Endothelial cell of umbilical vein (primary cell): ENCODE results near the gene CDC20. TPM values are rescaled to one million over a fixed set of nuclear protein-coding genes. Genes with fewer than 3 reads are reported as not detected.

Source experiments
- BruUV-seq: library from RNA; stranded (reverse); fragments of 400-500 nt; replicated peaks from 2 replicates; lab custom pipeline; 2021; lab: Mats Ljungman, UMichigan
- CTCF ChIA-PET: fragments of 300-600, 350-600 bp; sonication (Branson Sonifier 250); formaldehyde crosslinking; loops from one replicate; lab custom pipeline; 2021; ENCODE audit warnings: antibody characterized with exemption, inconsistent platforms; lab: Charles Lee
- POLR2A ChIA-PET: fragments of 300-600, 350-600 bp; sonication (Branson Sonifier 250); formaldehyde crosslinking; loops from one replicate; lab custom pipeline; 2021; ENCODE audit warnings: antibody characterized with exemption, inconsistent platforms; lab: Charles Lee
- DNase-seq: peaks from one replicate; pipeline ENCODE4 v3.0.0-alpha.2; 2011; ENCODE audit warnings: low read depth, low spot score
- FAIRE-seq: peaks from 2 replicates; lab custom pipeline; 2011; peaks lifted over from hg19 to GRCh38; lab: Jason Lieb, UNC
- H2AFZ ChIP-seq: 2 replicates; pipeline ENCODE4 v1.6.0; 2012; ENCODE audit warnings: low read depth, low read length, control low read depth, inconsistent platforms
- H3K27ac ChIP-seq: 2 replicates; pipeline ENCODE4 v1.5.1; 2011; ENCODE audit warnings: low read depth, mild to moderate bottlenecking, control low read depth, low read length, moderate library complexity; ENCODE audit not compliant: insufficient read depth
- H3K27me3 ChIP-seq, 2 experiments: 2 replicates each; pipeline versions ENCODE4 v1.6.0 to v1.6.1; 2011; ENCODE audit warnings: low read length in 2 of 2, mixed read lengths in 1 of 2; ENCODE audit not compliant: control insufficient read depth in 2 of 2, insufficient read depth in 2 of 2
- H3K36me3 ChIP-seq, 2 experiments: 2 replicates in 1 of 2; 3 replicates in 1 of 2; pipeline ENCODE4 v1.5.1; 2011; ENCODE audit warnings: low read length in 2 of 2, mild to moderate bottlenecking in 1 of 2, moderate library complexity in 1 of 2; ENCODE audit not compliant: control insufficient read depth in 2 of 2, insufficient read depth in 2 of 2; ENCODE audit errors: extremely low read depth in 1 of 2
- H3K4me1 ChIP-seq: 3 replicates; pipeline ENCODE4 v1.5.1; 2011; ENCODE audit warnings: mild to moderate bottlenecking, low read length; ENCODE audit not compliant: control insufficient read depth, insufficient read depth; ENCODE audit errors: extremely low read depth
- H3K4me2 ChIP-seq: 2 replicates; pipeline ENCODE4 v1.6.1; 2011; ENCODE audit warnings: low read length, control low read depth, mixed read lengths; ENCODE audit not compliant: insufficient read depth
- H3K4me3 ChIP-seq, 3 experiments: fragments of 200-600 bp in 1 of 3; sonication (generic), shearing (Covaris generic) in 1 of 3; replicated peaks in 1 of 3; 2 replicates each; pipeline ENCODE4 v1.5.1; 2011 to 2016; ENCODE audit warnings: control low read depth in 3 of 3, low read length in 3 of 3, mild to moderate bottlenecking in 2 of 3, inconsistent platforms in 1 of 3, low read depth in 1 of 3, moderate library complexity in 1 of 3; ENCODE audit not compliant: insufficient read depth in 1 of 3
- H3K79me2 ChIP-seq: 2 replicates; pipeline ENCODE4 v1.6.0; 2012; ENCODE audit warnings: low read length, inconsistent platforms; ENCODE audit not compliant: control insufficient read depth, insufficient read depth
- H3K9ac ChIP-seq: replicated peaks from 2 replicates; pipeline ENCODE3; 2011; ENCODE audit warnings: low read length, control low read depth; ENCODE audit not compliant: insufficient read depth; ENCODE audit errors: extremely low read depth
- H3K9me1 ChIP-seq: replicated peaks from 3 replicates; pipeline ENCODE4 v1.6.0; 2011; ENCODE audit warnings: mild to moderate bottlenecking, low read length; ENCODE audit not compliant: control insufficient read depth, insufficient read depth; ENCODE audit errors: extremely low read depth
- H3K9me3 ChIP-seq: replicated peaks from 2 replicates; pipeline ENCODE4 v1.5.1; 2012; ENCODE audit warnings: low read length, inconsistent platforms; ENCODE audit not compliant: control insufficient read depth, insufficient read depth
- H4K20me1 ChIP-seq: replicated peaks from 2 replicates; pipeline ENCODE3; 2011; ENCODE audit warnings: mild to moderate bottlenecking, low read length; ENCODE audit not compliant: control insufficient read depth, insufficient read depth; ENCODE audit errors: extremely low read depth
- EZH2 ChIP-seq: IDR thresholded peaks from 2 replicates; pipeline ENCODE4 v1.6.1; 2012; ENCODE audit warnings: borderline replicate concordance, low read depth, mild to moderate bottlenecking, moderate library complexity, low read length, inconsistent platforms; ENCODE audit not compliant: severe bottlenecking
- FOS ChIP-seq: IDR thresholded peaks from 2 replicates; pipeline ENCODE4 v1.6.1; 2011; ENCODE audit warnings: mild to moderate bottlenecking, low read length, moderate library complexity, borderline replicate concordance; ENCODE audit not compliant: insufficient read depth
- GATA2 ChIP-seq: IDR thresholded peaks from 2 replicates; pipeline ENCODE4 v1.7.0; 2011; ENCODE audit warnings: low read depth, mild to moderate bottlenecking, moderate library complexity, mixed read lengths, low read length; ENCODE audit not compliant: insufficient read length, insufficient read depth
- JUN ChIP-seq: IDR thresholded peaks from 2 replicates; pipeline ENCODE4 v1.6.1; 2011; ENCODE audit warnings: borderline replicate concordance, low read depth; ENCODE audit not compliant: insufficient read length, insufficient read depth
- MYC ChIP-seq: IDR thresholded peaks from one replicate; pipeline ENCODE4 v1.6.1; 2011; ENCODE audit warnings: mild to moderate bottlenecking, low read depth, low read length
- POLR2A ChIP-seq: IDR thresholded peaks from 2 replicates; pipeline ENCODE4 v1.6.1; 2012; ENCODE audit warnings: low read depth, mild to moderate bottlenecking, control low read depth, low read length
- POLR2AphosphoS5 ChIP-seq: IDR thresholded peaks from 2 replicates; pipeline ENCODE4 v1.6.1; 2012; ENCODE audit warnings: low read depth, mild to moderate bottlenecking, control low read depth, low read length, moderate library complexity; ENCODE audit not compliant: insufficient read depth
- dilution Hi-C: fragments of 300-500 bp; cut with MboI; formaldehyde crosslinking; loops from one replicate; pipeline ENCODE4 v1.15.0; 2019; ENCODE audit warnings: low sequenced_read_pairs; ENCODE audit not compliant: extremely low pct_ligation_motif_present
- intact Hi-C: fragments of 100-400 bp; cut with micrococcal nuclease; formaldehyde crosslinking; loops from one replicate; pipeline ENCODE4 v1.10.0; 2022
- polyA plus RNA-seq, 4 experiments: library from polyadenylated mRNA; depleted of rRNA in 3 of 4; stranded (reverse) in 3 of 4; unstranded in 1 of 4; fragments of >200 nt; gene quantifications; 2 replicates each; pipeline versions ENCODE4 v1.2.1 to v1.2.3, GENCODE V29; 2011 to 2012; ENCODE audit warnings: missing spikeins in 1 of 4
- total RNA-seq: library from RNA; stranded (reverse); gene quantifications from 2 replicates; pipeline ENCODE4 v1.2.3, GENCODE V29; 2021
- TF ChIP-seq, protein P1 (sequence below), 2 donors: IDR thresholded peaks; 1 replicate in 1 of 2; 2 replicates in 1 of 2; pipeline ENCODE4 v1.5.1; 2011; ENCODE audit warnings: low read length in 2 of 2, mild to moderate bottlenecking in 2 of 2, moderate library complexity in 2 of 2, control low read depth in 1 of 2, inconsistent platforms in 1 of 2, low read depth in 1 of 2; ENCODE audit not compliant: insufficient read depth in 1 of 2; ENCODE audit errors: extremely low read depth in 1 of 2
- TF ChIP-seq, protein P2 (sequence below): IDR thresholded peaks from 2 replicates; pipeline ENCODE4 v1.6.1; 2011; ENCODE audit not compliant: insufficient read depth, insufficient read length

Gene CDC20
- total and polyA plus RNA-seq, 2 donors (not counting 3 experiments of a cell fraction or from before 2014, with no cell fraction given) = 129 to 170 TPM

DNA sequence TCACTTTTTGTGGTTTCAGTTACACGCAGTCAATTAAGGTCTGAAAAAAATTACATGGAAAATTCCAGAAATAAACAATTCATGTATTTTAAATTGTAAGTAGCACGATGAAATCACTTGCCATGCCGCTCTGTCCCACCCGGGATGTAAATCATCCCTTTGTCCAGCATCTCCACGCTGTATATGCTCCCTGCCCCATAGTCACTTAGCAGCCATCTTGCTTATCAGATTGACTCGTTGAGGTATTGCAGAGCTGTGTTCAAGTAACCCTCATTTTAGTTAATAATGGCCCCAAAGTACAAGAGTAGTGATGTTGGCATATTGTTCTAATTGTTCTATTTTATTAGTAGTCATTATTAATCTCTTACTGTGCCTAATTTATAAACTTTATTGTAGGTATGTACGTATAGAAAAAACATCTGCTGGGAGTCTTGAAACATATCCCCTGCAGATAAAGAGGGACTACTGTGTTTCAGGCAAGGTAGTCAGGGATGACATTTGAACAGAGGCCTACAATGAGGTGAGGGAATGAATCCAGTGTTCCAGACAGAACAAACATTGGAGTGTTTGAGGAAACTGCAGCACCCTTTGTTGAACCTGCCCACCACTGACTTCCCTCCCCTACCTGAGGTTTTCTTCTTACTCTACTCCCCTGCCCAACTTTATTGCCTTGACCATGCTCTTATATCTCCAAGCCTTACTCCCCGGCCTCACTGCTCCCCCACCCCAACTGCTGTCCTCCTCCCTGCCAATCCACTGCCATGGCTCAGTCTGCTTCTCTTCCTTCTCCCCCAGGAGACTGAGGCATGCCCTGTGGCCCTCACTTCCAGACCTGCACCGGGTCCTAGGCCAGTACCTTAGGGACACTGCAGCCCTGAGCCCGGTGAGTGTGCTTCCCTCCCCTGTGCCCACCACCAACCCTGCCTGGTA is 7.1 kb upstream of the CDC20 start:
- dilution Hi-C loops = no loop called here

More for the DNA sequence above, 7.1 kb upstream of the CDC20 start:
- Histone ChIP-seq H3K4me2 (no peak overlapping the region), H3K27me3 (no peaks in the 10 kb centered on the region), H3K27ac (no peak overlapping the region), H3K36me3 (no peaks in the 10 kb centered on the region), H3K4me3 (no peak overlapping the region), H4K20me1 (no peaks in the 10 kb centered on the region), H3K9ac (no peak overlapping the region), H2AFZ (no peak overlapping the region), H3K4me1 (peaks cover 3% of the 10 kb centered on the region), H3K79me2 (no peaks in the 10 kb centered on the region), H3K9me3 (no peaks in the 10 kb centered on the region), H3K9me1 (no peaks in the 10 kb centered on the region)
- intact Hi-C loops = no loop called here
- CTCF ChIA-PET = no interaction called here
- POLR2A ChIA-PET = no interaction called here
- DNase-seq (no peak), FAIRE-seq (no peak)
- TF ChIP-seq GATA2 (no peak), MYC (no peak), FOS (no peak), JUN (no peak), POLR2AphosphoS5 (no peak), POLR2A (no peak), EZH2 (no peak)
- TF ChIP-seq, protein P1, sequence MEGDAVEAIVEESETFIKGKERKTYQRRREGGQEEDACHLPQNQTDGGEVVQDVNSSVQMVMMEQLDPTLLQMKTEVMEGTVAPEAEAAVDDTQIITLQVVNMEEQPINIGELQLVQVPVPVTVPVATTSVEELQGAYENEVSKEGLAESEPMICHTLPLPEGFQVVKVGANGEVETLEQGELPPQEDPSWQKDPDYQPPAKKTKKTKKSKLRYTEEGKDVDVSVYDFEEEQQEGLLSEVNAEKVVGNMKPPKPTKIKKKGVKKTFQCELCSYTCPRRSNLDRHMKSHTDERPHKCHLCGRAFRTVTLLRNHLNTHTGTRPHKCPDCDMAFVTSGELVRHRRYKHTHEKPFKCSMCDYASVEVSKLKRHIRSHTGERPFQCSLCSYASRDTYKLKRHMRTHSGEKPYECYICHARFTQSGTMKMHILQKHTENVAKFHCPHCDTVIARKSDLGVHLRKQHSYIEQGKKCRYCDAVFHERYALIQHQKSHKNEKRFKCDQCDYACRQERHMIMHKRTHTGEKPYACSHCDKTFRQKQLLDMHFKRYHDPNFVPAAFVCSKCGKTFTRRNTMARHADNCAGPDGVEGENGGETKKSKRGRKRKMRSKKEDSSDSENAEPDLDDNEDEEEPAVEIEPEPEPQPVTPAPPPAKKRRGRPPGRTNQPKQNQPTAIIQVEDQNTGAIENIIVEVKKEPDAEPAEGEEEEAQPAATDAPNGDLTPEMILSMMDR (IDR thresholded peaks at IDR 0.05; ENCODE audit: extremely low read depth in 1 of 2, insufficient read depth in 1 of 2, low read depth in 1 of 2, low read length in 2 of 2) = no peak
- TF ChIP-seq, protein P2, sequence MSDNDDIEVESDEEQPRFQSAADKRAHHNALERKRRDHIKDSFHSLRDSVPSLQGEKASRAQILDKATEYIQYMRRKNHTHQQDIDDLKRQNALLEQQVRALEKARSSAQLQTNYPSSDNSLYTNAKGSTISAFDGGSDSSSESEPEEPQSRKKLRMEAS = no peak
- BruUV-seq = no TSS peak
